Loucy (cell line): ENCODE measurements around the gene TFB1M.

Experiments
- CTCF ChIP-seq: fragments of 200-600 bp; sonication (generic); conservative IDR thresholded peaks from 2 replicates; pipeline ENCODE4 v1.5.1; 2014; ENCODE audit warnings: mild to moderate bottlenecking, antibody characterized with exemption, low read length
- EZH2phosphoT487 ChIP-seq: fragments of 200-600 bp; IDR thresholded peaks from 2 replicates; pipeline ENCODE4 v1.6.1; 2018; ENCODE audit warnings: antibody characterized with exemption, mild to moderate bottlenecking, moderate library complexity, borderline replicate concordance

GRCh38 chr6:155246825-155247224 lies 67.5 kb downstream of the TFB1M start:
- TF ChIP-seq CTCF (no peak), EZH2phosphoT487 (no peak)
